D721Med (cell line): ENCODE results near the gene ORMDL2.
A peak's percentile ranks its signal among the peaks of the same experiment; 100 is the strongest.

Experiments used
- DNase-seq: peaks from one replicate; pipeline ENCODE4 v3.0.0; 2011; ENCODE audit warnings: low spot score; ENCODE audit not compliant: insufficient read length
- FAIRE-seq: peaks from 2 replicates; lab custom pipeline; 2011; peaks lifted over from hg19 to GRCh38; lab: Jason Lieb, UNC
- TF ChIP-seq, protein P1 (sequence below): IDR thresholded peaks from 2 replicates; pipeline ENCODE4 v1.5.1; 2012; ENCODE audit warnings: mild to moderate bottlenecking, control low read depth; ENCODE audit not compliant: insufficient read depth; ENCODE audit errors: missing control alignments

The ORMDL2 gene

GRCh38 chr12:55817345-55818139 lies at the start of gene ORMDL2, which contains the start of gene SARNP:
Gene ORMDL2 (plus strand): TSS chr12:55818041. CDS start chr12:55819000, 959 bp downstream.
Gene SARNP (minus strand): TSS chr12:55817724. CDS start chr12:55817701, 23 bp downstream.
- FAIRE-seq (peak; percentile 44), DNase-seq (peak; percentile 79)
- TF ChIP-seq, protein P1, sequence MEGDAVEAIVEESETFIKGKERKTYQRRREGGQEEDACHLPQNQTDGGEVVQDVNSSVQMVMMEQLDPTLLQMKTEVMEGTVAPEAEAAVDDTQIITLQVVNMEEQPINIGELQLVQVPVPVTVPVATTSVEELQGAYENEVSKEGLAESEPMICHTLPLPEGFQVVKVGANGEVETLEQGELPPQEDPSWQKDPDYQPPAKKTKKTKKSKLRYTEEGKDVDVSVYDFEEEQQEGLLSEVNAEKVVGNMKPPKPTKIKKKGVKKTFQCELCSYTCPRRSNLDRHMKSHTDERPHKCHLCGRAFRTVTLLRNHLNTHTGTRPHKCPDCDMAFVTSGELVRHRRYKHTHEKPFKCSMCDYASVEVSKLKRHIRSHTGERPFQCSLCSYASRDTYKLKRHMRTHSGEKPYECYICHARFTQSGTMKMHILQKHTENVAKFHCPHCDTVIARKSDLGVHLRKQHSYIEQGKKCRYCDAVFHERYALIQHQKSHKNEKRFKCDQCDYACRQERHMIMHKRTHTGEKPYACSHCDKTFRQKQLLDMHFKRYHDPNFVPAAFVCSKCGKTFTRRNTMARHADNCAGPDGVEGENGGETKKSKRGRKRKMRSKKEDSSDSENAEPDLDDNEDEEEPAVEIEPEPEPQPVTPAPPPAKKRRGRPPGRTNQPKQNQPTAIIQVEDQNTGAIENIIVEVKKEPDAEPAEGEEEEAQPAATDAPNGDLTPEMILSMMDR: no peak

DNA sequence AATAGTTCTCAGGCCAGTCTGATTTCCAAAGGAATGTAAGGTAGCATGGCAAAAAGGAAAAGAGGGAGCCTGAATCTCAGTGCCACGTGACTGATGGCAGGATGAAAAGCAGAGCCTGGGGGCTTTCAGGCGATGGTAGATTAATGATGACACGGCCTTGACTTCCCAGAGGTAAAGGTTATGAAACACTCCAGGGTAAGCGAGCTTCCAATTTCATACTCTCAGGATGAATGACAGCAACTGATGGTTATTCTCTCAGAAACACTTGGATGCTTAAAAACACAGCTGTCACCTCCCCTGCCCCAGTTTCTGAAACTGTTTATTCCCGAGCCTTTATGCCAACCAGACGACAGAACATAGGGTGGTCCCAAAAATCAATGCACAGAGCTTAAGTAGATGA lies 46.1 kb upstream of the ORMDL2 start:
- no peak for DNase-seq

DNA sequence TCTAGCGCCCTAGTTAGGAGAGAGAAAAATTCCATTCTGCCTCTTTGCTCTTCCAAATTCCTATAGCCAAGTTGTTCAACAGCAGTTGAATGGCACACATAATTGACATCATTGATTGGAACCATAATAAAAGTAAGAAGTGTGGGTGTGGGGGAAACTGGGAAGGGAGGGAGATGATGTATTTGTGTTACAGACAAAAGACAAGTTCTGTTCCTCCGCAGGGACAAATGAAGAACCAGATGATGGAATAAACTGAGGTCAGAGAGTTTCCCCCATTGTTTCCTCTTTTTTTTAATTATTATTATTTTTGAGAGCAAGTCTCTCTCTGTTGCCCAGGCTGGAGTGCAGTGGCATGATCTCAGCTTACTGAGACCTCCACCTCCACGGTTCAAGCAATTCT lies 40.0 kb upstream of the ORMDL2 start:
- DNase-seq (no peak), FAIRE-seq (no peak)
- TF ChIP-seq, protein P1: no peak

More for the DNA sequence above, 46.1 kb upstream of the ORMDL2 start:
- no peak for FAIRE-seq
- TF ChIP-seq, protein P1: no peak

DNA sequence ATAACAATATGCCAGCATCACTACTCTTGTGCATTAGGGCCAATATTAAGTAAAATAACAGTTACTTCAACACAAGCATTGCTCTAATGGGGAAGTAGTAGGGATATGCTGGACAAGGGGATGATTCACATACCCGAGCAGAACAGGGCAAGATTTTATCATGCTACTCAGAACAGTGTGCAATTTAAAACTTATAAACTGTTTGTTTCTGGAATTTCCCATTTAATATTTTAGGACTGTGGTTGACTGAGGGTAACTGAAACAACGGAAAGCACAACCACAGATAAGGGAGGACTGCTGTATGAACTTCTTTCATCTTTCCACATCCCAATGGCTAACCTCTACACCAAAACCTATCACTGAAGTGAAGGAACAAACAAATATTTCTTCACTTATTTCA lies 37.2 kb upstream of the ORMDL2 start:
- FAIRE-seq: no peak
- TF ChIP-seq, protein P1: no peak
- DNase-seq: no peak

DNA sequence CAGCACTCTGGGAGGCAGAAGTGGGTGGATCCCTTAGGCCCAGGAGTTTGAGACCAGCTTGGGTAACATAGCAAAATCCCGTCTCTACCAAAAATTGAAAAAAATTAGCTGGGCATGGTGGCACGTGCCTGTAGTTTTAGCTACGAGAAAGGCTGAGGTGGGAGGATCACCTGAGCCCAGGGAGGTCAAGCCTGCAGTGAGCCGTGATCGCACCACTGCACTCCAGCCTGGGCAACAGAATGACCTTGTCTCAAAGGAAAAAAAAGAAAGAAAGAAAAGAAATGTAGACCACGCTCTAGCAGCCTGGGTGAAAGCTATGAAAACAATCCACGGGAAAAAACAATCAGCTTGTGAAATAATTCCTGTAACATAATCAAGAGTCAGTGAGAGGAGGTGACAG lies 29.3 kb upstream of the ORMDL2 start:
- TF ChIP-seq, protein P1: no peak
- DNase-seq (no peak), FAIRE-seq (no peak)

DNA sequence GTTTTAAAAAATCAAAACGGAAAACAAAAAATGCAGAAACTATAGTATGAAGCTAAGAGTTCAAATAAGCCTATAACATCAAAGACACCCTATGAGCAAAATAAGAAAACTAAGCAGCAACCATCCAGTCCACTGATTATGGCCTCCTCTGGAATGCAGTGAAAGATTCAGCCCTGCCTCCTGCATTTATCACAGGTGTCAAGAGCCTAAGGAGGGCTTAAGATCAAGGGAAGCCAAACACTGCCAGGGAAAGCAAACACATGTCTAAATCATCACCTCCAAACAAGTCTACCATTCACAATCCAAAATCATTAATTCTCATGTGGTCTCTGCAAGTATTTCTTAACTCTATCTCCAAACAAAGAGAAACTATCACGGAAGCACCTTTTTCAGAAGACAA lies 28.7 kb upstream of the ORMDL2 start:
- DNase-seq (no peak), FAIRE-seq (no peak)
- TF ChIP-seq, protein P1: no peak

GRCh38 chr12:55789893-55790292 lies 27.9 kb upstream of the ORMDL2 start:
- DNase-seq: no peak
- no peak for FAIRE-seq
- TF ChIP-seq, protein P1: no peak
